Ovary (tissue), 9 donors: Measurements from ENCODE around the gene ACP7. TPM values are rescaled to one million over a fixed set of nuclear protein-coding genes. Genes with fewer than 3 reads are reported as not detected.
"Not testable (repeated sequence)": the region's sequence is repeated elsewhere in the genome, so short reads cannot be mapped to it uniquely, and the experiment has no call there.

ENCODE experiments used
- DNase-seq, 5 donors: peaks; one replicate each; pipeline ENCODE4 v3.0.0-alpha.2; 2019 to 2020
- H3K27ac ChIP-seq, 2 donors: fragments of 200-600 bp; one replicate each; pipeline versions ENCODE4 v1.5.1 to v1.8.0; 2019 to 2022
- H3K27me3 ChIP-seq: fragments of 200-600 bp; one replicate; pipeline ENCODE4 v1.8.0; 2022
- H3K36me3 ChIP-seq: fragments of 200-600 bp; sonication (generic); one replicate; pipeline ENCODE4 v1.5.1; 2019
- H3K4me1 ChIP-seq: one replicate; pipeline ENCODE4 v1.8.1; 2013; ENCODE audit warnings: mild to moderate bottlenecking, moderate library complexity; ENCODE audit not compliant: insufficient read depth
- H3K4me3 ChIP-seq: fragments of 200-600 bp; sonication (generic); one replicate; pipeline ENCODE4 v1.5.1; 2017
- H3K9me3 ChIP-seq, 2 donors: fragments of 200-600 bp in 1 of 2; sonication (generic) in 1 of 2; one replicate each; pipeline versions ENCODE4 v1.5.1 to v1.8.1; 2013 to 2019; ENCODE audit warnings: mild to moderate bottlenecking in 1 of 2, moderate library complexity in 1 of 2
- CTCF ChIP-seq, 3 donors: fragments of 450-650 bp in 2 of 3; fragments of 200-600 bp in 1 of 3; IDR thresholded peaks; one replicate each; pipeline versions ENCODE4 v1.5.1 to v1.8.0; 2016 to 2022; ENCODE audit warnings: antibody characterized with exemption in 3 of 3, mild to moderate bottlenecking in 1 of 3
- EP300 ChIP-seq: sonication (generic); formaldehyde crosslinking; IDR thresholded peaks from one replicate; pipeline ENCODE4 v1.6.1; 2017; ENCODE audit warnings: antibody characterized with exemption
- POLR2A ChIP-seq: fragments of 450-650 bp; IDR thresholded peaks from one replicate; pipeline ENCODE4 v1.6.1; 2017; ENCODE audit warnings: antibody characterized with exemption, mild to moderate bottlenecking, moderate library complexity
- WGBS, 3 donors: extraction: QIAGEN DNeasy Blood & Tissue Kit in 1 of 3; methylation state at CpG; one replicate each; pipeline versions ENCODE4 v1.1.5 to v1.1.7; 2013 to 2017; 5-methylcytosine and 5-hydroxymethylcytosine counted together
- intact Hi-C, 4 donors: fragments of 100-400 bp; cut with DNase I; formaldehyde crosslinking; loops; one replicate each; pipeline versions ENCODE4 v1.11.0 to v1.15.1; 2022 to 2023
- polyA plus RNA-seq, 2 donors: library from polyadenylated mRNA; stranded (reverse); fragments of 200-250 nt in 1 of 2; fragments of 350-450 nt in 1 of 2; fragmentation: Illumina TruSeq in 1 of 2; extraction: RNeasy Lipid Tissue Mini Kit (QIAGEN cat#74804) in 1 of 2; gene quantifications; one replicate each; pipeline ENCODE4 v1.2.3, GENCODE V29; 2013 to 2014
- total RNA-seq, 7 donors: library from RNA; depleted of rRNA in 2 of 7; stranded (reverse); fragments of >200 nt in 2 of 7; fragmentation: NEBNext Ultra II Directional in 3 of 7; extraction: Animal tissue kit (Norgen Biotek cat#: 25700) in 3 of 7; gene quantifications; one replicate each; pipeline versions ENCODE4 v1.1.0 to v1.2.4, GENCODE V29; 2016 to 2023
- donor health status: DM: no; HTN: no; CAD: no; lungs with moderate emphysema.
- donor health status: DM: no; HTN: no; CAD: no.
- donor health status: Bipolar disorder and iron deficiency.
- donor health status: DM: yes; HTN: yes; CAD: no.
- donor health status: DM: no; HTN: no; CAD: no.
- donor health status: DM: yes; HTN: yes; CAD: no.

ACP7 gene
- total and polyA plus RNA-seq, 9 donors: not detected

GRCh38 chr19:39140594-39140993 is 56.4 kb downstream of the ACP7 start:
- Histone ChIP-seq H3K4me3 (no peak overlapping the region), H3K36me3 (no peaks in the 10 kb centered on the region), H3K27ac (peak overlapping the region in 1 of 2 donors; percentile 41), H3K9me3 (no peaks in the 10 kb centered on the region), H3K4me1 (peaks cover 33% of the 10 kb centered on the region), H3K27me3 (no peaks in the 10 kb centered on the region)
- TF ChIP-seq CTCF (IDR thresholded peaks at IDR 0.05) (no peak), POLR2A (no peak), EP300 (no peak)
- intact Hi-C loops: no loop called here
- 33 to 47% (median 39%) methylated on average over 5 of the region's 5 CpGs for WGBS, 3 donors
- DNase-seq: peak in 1 of 5 donors; percentile 32

DNA sequence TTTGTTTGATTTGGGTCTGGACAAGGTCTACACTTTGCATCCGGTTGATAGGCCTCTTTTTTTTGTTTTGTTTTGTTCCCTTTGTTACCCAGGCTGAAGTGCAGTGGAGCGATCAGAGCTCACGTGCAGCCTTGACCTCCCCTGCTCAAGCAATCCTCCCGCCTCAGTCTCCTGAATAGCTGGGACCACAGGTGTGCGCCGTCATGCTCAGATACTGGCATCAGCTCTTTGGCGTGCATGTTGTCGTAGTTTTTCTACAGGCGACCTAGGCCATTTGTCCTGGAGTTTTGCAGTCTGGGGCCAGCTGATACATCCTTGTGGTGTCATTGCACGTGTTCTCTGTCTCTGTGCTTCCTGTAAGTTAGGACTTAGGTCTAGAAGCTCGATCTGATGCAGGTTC is 57.8 kb downstream of the ACP7 start:
- 60 to 70% (median 63%) methylated on average over 11 of the region's 11 CpGs for WGBS, 3 donors
- no peak overlapping the region for H3K27ac ChIP-seq
- intact Hi-C loops: no loop called here
- H3K9me3 ChIP-seq: no peaks in the 10 kb centered on the region
- no peak overlapping the region for H3K4me3 ChIP-seq
- no peaks in the 10 kb centered on the region for H3K36me3 ChIP-seq
- DNase-seq: no peak
- peaks cover 32% of the 10 kb centered on the region for H3K4me1 ChIP-seq
- H3K27me3 ChIP-seq: no peaks in the 10 kb centered on the region
- TF ChIP-seq EP300 (no peak), CTCF (IDR thresholded peaks at IDR 0.05) (no peak)

GRCh38 chr19:39142630-39143029 is 58.5 kb downstream of the ACP7 start:
- DNase-seq: no peak
- Histone ChIP-seq H3K27ac (peak overlapping the region in 1 of 2 donors; percentile 45), H3K4me3 (no peak overlapping the region), H3K36me3 (no peaks in the 10 kb centered on the region), H3K27me3 (no peaks in the 10 kb centered on the region), H3K4me1 (peaks cover 28% of the 10 kb centered on the region), H3K9me3 (no peaks in the 10 kb centered on the region)
- TF ChIP-seq EP300 (no peak), CTCF (IDR thresholded peaks at IDR 0.05) (no peak), POLR2A (no peak)
- WGBS, 3 donors: 88 to 93% (median 89%) methylated on average over 5 of the region's 5 CpGs
- intact Hi-C loops: no loop called here

DNA sequence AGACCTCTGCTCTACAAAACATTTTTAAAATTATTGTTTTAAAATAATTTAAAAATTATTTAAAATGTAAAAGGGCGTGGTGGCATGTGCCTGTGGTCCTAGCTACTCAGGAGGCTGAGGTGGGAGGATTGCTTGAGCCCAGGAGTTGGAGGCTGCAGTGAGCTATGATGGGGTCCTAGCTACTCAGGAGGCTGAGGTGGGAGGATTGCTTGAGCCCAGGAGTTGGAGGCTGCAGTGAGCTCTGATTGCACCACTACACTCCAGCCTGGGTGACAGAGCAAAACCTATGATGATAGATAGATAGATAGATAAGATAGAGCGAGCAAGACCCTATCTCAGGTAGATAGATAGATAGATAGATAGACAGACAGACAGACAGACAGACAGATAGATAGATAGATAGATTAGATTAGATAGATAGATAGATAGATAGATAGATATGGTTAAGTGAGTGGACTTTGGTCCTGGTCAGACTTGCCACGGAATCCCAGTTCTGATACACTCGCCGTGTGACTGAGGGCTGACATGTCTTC is 59.7 kb downstream of the ACP7 start:
- H3K27me3 ChIP-seq, intact Hi-C loops, H3K9me3 ChIP-seq, H3K36me3 ChIP-seq, DNase-seq, H3K4me3 ChIP-seq: not testable (repeated sequence)
- 80 to 89% (median 89%) methylated on average over 5 of the region's 5 CpGs for WGBS, 3 donors
- Histone ChIP-seq H3K4me1 (peaks cover 25% of the 10 kb centered on the region), H3K27ac (peak overlapping the region in 1 of 2 donors; percentile 75)

DNA sequence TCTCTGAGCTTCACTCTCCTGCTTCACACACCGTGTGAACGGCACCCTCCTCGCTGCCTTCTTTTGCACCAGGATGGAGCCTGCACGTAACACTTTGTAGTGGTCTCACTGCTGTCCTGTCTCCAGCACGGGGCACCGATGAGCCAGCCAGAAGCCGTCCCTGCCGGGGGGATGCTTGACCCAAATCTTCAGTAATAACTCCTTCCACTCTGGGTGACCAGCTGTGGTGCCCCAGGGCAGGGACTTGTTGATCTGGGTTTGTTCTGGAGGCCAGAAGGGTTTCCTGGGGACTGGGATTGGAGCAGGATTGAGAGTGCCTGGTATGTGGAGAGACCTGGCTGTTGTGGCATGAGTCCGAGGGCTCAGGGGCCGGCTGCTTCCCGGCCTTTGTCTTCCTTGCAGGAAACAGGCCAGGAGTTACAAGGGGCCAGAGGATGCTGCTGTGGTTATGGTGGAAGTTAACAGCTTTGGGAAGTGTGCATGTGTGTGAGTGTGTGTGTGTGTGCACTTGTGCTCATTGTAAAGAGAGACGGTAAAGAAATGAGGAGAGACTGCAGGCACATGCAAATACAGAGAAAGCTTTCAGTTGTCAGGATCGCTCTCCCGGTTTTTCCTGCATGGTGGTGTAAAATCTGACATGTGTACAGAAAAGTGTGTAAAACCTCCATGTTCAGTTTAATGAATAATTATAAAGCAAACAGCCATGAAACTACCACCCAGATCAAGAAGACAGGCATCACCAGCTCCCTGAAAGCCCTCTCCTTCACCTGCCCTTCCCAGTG is 60.3 kb downstream of the ACP7 start:
- no peaks in the 10 kb centered on the region for H3K36me3 ChIP-seq
- WGBS, 3 donors: 35 to 39% (median 39%) methylated on average over 9 to 14 of the region's 14 CpGs

More for the DNA sequence above, 60.3 kb downstream of the ACP7 start:
- H3K27me3 ChIP-seq: no peaks in the 10 kb centered on the region
- H3K4me1 ChIP-seq: peaks cover 19% of the 10 kb centered on the region
- H3K4me3 ChIP-seq: no peak overlapping the region
- H3K9me3 ChIP-seq: no peaks in the 10 kb centered on the region
- intact Hi-C loops: no loop called here
- TF ChIP-seq EP300 (no peak), POLR2A (no peak), CTCF (IDR thresholded peaks at IDR 0.05) (no peak)
- peak in 1 of 5 donors; percentile 26 for DNase-seq
- peak overlapping the region; percentile 67 to 75 for H3K27ac ChIP-seq
